Gastroesophageal sphincter (tissue), 3 donors: Measurements from ENCODE around the gene TBC1D9.

Source experiments
- EP300 ChIP-seq: sonication (generic); formaldehyde crosslinking; IDR thresholded peaks from one replicate; pipeline ENCODE4 v1.6.1; 2017; ENCODE audit warnings: antibody characterized with exemption, mild to moderate bottlenecking
- POLR2A ChIP-seq, 2 donors: fragments of 450-650 bp; IDR thresholded peaks; one replicate each; pipeline ENCODE4 v1.6.1; 2017; ENCODE audit warnings: antibody characterized with exemption in 2 of 2, mild to moderate bottlenecking in 2 of 2, moderate library complexity in 1 of 2
- POLR2AphosphoS5 ChIP-seq: sonication (generic); formaldehyde crosslinking; IDR thresholded peaks from one replicate; pipeline ENCODE4 v1.6.1; 2017; ENCODE audit warnings: antibody characterized with exemption
- TF ChIP-seq, protein P1 (sequence below), 4 experiments: fragments of 200-600 bp in 2 of 4; fragments of 450-650 bp in 2 of 4; sonication (generic) in 1 of 4; IDR thresholded peaks; one replicate each; pipeline ENCODE4 v1.5.1; 2017 to 2019; ENCODE audit warnings: antibody characterized with exemption in 4 of 4, mild to moderate bottlenecking in 2 of 4, moderate library complexity in 2 of 4

DNA sequence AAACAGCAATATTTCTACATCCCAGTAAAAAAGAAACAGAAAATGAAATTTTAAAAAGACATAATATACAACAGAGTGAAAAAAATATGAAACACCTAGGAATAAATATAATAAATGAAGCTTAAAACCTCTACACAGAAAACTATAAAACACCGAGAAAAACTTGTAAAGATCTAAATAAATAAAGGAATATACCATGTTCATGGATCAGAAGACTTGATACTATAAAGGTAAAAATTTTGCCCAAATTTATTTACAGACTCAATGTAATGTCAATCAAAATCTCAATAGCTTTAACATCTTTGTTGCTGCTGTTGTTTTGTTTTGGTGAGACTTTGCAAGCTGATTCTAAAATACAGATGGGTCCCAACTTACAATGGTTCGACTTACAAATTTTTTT lies 5.7 kb downstream of the TBC1D9 start:
- TF ChIP-seq, protein P1, sequence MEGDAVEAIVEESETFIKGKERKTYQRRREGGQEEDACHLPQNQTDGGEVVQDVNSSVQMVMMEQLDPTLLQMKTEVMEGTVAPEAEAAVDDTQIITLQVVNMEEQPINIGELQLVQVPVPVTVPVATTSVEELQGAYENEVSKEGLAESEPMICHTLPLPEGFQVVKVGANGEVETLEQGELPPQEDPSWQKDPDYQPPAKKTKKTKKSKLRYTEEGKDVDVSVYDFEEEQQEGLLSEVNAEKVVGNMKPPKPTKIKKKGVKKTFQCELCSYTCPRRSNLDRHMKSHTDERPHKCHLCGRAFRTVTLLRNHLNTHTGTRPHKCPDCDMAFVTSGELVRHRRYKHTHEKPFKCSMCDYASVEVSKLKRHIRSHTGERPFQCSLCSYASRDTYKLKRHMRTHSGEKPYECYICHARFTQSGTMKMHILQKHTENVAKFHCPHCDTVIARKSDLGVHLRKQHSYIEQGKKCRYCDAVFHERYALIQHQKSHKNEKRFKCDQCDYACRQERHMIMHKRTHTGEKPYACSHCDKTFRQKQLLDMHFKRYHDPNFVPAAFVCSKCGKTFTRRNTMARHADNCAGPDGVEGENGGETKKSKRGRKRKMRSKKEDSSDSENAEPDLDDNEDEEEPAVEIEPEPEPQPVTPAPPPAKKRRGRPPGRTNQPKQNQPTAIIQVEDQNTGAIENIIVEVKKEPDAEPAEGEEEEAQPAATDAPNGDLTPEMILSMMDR (IDR thresholded peaks at IDR 0.05) = no peak
- no peak for TF ChIP-seq EP300
- no peak for TF ChIP-seq POLR2AphosphoS5
- no peak for TF ChIP-seq POLR2A (IDR thresholded peaks at IDR 0.05)
